PC-9 (cell line): ENCODE measurements around the gene DOCK1.

ENCODE experiments used
- EZH2 ChIP-seq: fragments of 200-600 bp; sonication (generic); IDR thresholded peaks from 2 replicates; pipeline ENCODE4 v1.8.0; 2017; ENCODE audit warnings: antibody characterized with exemption, low read depth
- TF ChIP-seq, protein P1 (sequence below): fragments of 200-600 bp; sonication (generic); conservative IDR thresholded peaks from 2 replicates; pipeline ENCODE4 v1.6.1; 2017; ENCODE audit warnings: mixed run types, antibody characterized with exemption, mild to moderate bottlenecking, moderate library complexity

DNA sequence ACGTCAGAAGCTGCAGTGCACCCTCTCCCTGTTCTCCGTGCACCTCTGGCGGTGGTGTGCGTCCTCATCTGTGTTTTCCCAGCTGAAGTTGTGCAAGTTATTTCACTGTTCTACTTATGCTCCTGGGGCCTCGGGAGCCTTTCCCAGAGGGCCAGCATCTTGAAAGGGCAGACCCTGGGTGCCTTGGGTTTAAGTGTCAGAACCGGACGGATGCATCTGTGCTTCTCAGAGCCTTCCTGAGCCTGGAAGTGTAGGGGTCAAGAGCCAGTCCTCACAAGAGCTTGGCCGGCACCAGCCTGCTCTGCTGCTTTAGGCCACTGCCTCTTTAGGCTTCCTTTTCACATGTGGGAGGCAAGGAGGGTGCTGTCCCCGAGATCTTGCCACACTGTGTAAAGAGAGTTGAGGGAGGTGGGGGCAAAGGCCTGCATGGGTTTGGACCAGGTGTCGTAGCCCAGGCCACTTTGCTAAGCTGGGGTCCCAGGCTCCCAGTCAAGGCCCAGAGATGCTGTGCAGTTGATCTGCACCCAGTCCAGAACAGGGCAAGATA is 515.0 kb downstream of the DOCK1 start:
- TF ChIP-seq, protein P1, sequence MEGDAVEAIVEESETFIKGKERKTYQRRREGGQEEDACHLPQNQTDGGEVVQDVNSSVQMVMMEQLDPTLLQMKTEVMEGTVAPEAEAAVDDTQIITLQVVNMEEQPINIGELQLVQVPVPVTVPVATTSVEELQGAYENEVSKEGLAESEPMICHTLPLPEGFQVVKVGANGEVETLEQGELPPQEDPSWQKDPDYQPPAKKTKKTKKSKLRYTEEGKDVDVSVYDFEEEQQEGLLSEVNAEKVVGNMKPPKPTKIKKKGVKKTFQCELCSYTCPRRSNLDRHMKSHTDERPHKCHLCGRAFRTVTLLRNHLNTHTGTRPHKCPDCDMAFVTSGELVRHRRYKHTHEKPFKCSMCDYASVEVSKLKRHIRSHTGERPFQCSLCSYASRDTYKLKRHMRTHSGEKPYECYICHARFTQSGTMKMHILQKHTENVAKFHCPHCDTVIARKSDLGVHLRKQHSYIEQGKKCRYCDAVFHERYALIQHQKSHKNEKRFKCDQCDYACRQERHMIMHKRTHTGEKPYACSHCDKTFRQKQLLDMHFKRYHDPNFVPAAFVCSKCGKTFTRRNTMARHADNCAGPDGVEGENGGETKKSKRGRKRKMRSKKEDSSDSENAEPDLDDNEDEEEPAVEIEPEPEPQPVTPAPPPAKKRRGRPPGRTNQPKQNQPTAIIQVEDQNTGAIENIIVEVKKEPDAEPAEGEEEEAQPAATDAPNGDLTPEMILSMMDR, result no peak
- no peak for TF ChIP-seq EZH2
